ENCODE measurements around the gene ATP6V1E1.

GRCh38 chr22:17675584-17675983, 47.0 kb upstream of the ATP6V1E1 start:
- TF ChIP-seq EZH2 (IDR thresholded peaks at IDR 0.05; ENCODE audit: borderline replicate concordance, insufficient read depth, low read depth, low read length, poor library complexity, severe bottlenecking) (no peak), CTCF (IDR thresholded peaks at IDR 0.05) (no peak)
